GM19438 (cell line): ENCODE results near the gene ERFL.
A peak's percentile ranks its signal among the peaks of the same experiment; 100 is the strongest.
"Not testable (repeated sequence)": the region's sequence is repeated elsewhere in the genome, so short reads cannot be mapped to it uniquely, and the experiment has no call there.

ENCODE experiments used
- ATAC-seq: cut with Tn5 transposase; IDR thresholded peaks from one replicate; pipeline ENCODE4 v1.9.1; 2021; ENCODE audit warnings: low read depth; ENCODE audit not compliant: unreplicated experiment

ERFL gene

GRCh38 chr19:41879670-41880328, 48.5 kb downstream of the ERFL start:
- no peak for ATAC-seq

DNA sequence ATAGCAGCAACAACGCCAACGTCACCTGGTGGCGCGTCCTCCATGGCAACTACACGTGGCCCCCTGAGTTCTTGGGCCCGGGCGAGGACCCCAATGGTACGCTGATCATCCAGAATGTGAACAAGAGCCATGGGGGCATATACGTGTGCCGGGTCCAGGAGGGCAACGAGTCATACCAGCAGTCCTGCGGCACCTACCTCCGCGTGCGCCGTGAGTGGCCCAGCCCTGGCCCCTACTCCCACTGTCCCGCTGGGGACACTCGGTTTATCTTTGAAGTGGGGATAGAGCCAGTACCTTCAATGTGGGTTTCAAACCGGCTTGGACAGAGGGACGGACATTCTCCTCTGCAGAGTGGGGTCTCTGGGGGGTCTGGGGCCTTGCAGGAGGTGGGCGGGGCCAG, 49.2 kb downstream of the ERFL start:
- ATAC-seq: no peak

DNA sequence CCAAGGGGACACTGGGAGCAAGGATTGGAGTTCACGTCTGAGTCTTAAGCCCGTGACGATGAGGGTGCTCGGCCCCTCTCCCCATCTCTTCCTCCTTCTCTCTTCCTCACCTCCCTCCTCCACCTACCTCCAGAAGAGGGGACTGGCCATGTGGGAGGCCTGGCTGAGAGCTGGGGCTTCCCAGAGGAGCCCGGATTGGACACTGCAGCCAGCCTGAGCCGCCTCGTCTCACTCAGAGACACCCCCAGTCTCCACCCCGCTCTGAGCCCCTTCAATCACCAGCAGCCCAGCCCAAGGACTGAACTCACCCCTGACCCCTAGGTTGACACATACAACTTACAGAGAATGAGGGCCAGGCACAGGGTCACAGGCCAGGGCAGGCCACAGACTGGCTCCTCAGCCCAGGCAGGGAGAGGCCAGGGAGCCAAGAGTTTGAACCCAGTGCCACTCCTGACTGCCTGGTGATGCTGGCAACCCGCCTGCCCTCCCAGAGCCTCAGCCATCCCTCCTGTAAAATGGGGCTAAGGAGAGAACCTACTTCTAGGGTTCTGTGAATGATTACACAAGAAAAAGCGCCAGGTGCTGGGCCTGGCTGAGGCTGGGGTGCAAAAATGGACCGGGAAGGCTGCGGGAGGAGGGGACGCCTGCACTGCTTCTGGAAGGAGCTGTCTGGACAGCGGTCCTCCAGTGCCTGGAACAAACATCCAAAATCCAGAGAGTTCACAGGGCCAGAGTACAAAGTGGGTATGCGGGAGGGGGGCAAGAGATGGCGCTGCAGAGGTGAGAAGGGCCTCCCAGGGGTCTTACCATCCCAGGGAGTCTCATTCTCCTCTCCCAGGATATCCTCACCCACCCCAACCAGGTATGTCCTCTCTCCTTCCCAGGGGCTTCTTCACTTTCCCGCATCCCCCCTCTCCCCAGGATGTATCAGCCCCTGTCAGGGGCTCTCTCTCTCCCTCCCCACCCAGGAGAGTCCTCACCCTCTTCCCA, 50.0 kb downstream of the ERFL start:
- no peak for ATAC-seq

DNA sequence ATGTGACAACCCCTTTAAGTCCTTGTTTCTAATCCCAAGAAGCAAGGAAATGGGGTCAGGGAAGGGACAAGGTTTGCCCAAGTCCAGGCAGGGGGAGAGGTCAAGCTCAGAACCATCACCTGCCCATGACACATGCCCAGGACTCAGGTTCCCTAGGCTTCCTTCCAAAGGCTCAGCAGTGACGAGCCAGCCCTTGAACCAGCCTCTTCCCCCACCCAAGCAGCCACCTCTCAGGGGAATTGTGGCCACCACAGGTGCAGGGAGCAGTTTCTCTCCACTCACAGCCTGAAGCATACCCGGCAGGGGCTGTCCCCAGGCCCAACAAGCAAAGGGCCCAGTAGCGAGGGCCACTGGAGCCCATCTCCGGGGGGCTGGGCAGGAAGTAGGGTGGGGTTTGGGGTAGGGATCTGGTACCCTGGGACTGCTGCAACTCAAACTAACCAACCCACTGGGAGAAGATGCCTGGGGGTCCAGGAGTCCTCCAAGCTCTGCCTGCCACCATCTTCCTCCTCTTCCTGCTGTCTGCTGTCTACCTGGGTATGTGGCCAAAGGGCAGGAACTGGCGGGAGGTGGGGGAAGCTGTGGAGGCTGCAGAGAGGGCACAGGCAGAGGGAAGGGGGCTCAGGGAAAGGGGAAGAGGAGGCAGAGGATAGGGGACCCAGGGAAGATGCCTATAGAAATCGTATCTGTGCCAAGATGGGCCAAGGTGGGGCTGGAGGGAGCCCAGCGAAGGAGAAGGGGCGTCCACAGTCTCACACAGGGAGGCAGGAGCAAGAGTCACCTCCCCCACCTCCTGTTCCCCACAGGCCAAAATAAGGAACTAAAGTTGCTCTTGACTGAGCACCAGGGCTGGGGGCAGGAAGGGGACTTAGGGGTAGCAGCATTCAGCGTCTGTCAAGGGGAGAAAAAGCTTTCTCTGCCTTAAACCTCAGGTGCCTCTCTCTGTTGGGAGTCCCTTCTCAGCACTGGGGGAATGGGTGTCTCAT, 51.1 kb downstream of the ERFL start, which contains the start of gene CD79A:
CD79A (plus strand) TSS at position 433 of the 986 bp plus-strand sequence; CDS start at position 459, 26 bp downstream.
- ATAC-seq: peak; percentile 61

- not testable (repeated sequence) for ATAC-seq
Measured at GRCh38 chr19:41875973-41876372, 52.3 kb downstream of the ERFL start.

- no peak for ATAC-seq
Measured at GRCh38 chr19:41872775-41873647, 55.2 kb downstream of the ERFL start.

DNA sequence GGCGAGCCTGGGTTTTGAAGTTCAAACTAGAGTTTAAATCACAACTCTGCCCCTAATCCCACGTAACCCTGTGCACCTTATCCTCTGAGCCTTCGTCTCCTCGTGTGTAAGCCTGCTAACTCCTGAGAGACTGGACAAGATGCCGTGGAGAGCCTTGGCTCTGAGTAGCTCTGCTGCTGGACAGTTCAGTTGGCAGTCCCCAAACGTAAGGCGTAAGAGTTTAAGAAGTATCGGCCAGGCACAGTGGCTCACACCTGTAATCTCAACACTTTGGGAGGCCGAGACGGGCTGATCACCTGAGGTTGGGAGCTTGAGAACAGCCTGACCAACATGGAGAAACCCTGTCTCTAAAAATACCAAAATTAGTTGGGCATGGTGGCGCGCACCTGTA, 55.9 kb downstream of the ERFL start:
- ATAC-seq: no peak

DNA sequence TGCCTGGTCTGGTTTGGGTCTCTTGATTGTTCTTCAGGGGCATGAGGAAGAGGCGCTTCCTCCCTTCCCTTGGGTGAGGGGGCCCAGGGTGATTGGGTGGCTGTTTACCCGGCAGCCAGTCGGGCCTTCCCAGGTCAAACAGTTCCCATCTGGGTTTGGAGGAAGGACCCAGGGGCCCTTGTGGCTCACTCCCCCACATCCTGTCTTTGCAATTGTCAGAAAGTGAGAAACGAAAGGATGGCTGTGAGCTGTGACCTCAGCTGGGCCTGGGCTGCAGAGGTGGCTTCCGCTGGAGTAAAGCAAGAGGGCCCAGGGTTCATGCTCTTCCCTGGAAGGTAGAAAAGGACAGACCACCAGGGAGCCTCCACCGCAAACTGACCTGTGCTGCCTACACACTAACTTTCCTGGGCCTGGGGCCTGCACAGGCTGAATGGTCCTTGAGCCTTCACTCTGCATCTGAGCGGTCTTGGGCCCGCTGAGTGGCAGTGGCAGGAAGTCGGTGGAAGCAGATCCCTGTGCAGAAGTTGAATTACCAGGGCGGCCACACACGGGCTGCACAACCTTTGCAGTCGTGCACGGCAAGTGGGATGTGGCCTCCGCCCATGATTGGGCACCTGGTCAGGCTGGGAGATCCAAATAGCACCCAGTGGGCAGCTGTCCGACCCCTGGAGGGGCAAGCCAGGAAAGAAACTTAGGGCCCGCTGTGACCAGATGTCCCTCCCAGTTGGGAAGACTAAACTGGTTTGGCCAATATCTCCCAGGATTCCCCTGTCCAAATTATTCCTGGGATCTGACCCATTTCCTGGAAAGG, 56.5 kb downstream of the ERFL start:
- ATAC-seq: peak; percentile 63

DNA sequence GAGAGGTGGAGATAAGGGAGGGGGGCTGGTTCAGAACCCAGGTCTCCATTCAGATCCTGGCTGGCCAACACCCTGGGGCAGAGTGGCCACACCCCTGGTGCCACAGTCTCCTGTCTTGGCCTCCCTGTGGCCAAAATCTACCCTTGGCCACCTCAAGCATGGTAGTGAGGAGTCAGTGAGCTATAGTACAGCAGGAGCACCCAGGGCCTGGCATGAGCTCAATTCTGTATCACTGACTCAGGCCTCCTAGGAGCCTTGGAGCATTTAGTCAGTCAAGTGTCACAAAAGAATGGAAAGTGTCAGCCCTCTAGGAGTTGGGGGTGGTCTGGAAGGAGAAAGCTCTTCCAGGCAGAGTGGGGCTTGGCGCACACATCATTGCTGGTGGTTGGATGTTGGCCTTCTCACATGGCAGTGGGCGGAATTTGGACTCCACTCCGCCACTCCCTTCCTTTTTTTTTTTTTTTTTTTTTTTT, 57.8 kb downstream of the ERFL start:
- no peak for ATAC-seq

- no peak for ATAC-seq
Measured at GRCh38 chr19:41869374-41869955, 58.8 kb downstream of the ERFL start.

DNA sequence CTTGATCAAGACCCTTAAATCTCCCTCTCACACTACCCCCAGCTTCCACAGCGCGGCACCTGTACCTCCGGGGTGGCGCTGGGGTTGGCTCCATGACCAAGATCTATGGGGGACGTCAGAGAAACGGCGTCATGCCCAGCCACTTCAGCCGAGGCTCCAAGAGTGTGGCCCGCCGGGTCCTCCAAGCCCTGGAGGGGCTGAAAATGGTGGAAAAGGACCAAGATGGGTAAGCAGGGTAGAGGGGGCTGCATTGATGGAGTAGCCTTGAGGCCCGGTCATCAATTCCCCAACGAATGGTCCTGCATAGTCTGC, 59.3 kb downstream of the ERFL start:
- ATAC-seq: no peak

GRCh38 chr19:41868120-41868988, 59.9 kb downstream of the ERFL start:
- ATAC-seq: no peak

DNA sequence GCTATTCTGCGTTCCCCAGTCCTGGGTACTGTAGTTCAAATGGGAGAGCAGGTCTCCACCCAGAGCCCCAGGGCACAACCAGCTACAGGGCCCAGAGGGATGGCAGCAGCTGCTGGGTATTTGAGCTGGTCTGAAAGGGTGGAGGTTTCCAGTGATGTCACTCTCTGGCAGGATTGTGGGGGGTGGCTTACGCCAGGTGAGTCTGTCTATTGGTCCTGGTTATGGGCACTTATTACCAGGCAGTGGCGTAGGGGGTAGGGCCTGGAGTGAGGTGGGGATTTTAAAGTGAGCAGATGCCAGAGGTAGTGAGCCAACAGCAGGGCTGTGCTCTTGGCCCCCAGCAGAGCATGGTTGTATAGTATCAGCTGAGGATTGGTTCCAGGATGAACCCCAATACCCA, 62.0 kb downstream of the ERFL start:
- ATAC-seq: no peak

- no peak for ATAC-seq
Measured at GRCh38 chr19:41864374-41864773, 63.9 kb downstream of the ERFL start.

- ATAC-seq: no peak
Measured at GRCh38 chr19:41863209-41863931, 64.9 kb downstream of the ERFL start.

GRCh38 chr19:41862445-41862986, 65.7 kb downstream of the ERFL start:
- no peak for ATAC-seq

- no peak for ATAC-seq
Measured at GRCh38 chr19:41861846-41862245, 66.4 kb downstream of the ERFL start.
